HepG2 (cell line): ENCODE data around the gene CASZ1. TPM values are rescaled to one million over a fixed set of nuclear protein-coding genes. Genes with fewer than 3 reads are reported as not detected.

ENCODE experiments used
- ATAC-seq: fragments of 200-7000 bp; cut with Tn5 transposase; 3 replicates; pipeline ENCODE4 v1.9.1; 2020; ENCODE audit warnings: mild to moderate bottlenecking, moderate library complexity
- BruUV-seq: library from RNA; stranded (reverse); fragments of 400-500 nt; replicated peaks from 2 replicates; lab custom pipeline; 2021; lab: Mats Ljungman, UMichigan
- CTCF ChIA-PET: fragments of 300-600 bp; formaldehyde crosslinking; extraction: SDS; loops from one replicate; lab custom pipeline; 2021; ENCODE audit warnings: low total read pairs, inconsistent platforms, low intra/inter-chr PET ratio; lab: Yijun Ruan, JAX
- POLR2A ChIA-PET: fragments of 350-600 bp; sonication (Branson Sonifier 250); formaldehyde crosslinking; loops from one replicate; lab custom pipeline; 2020; ENCODE audit warnings: antibody characterized with exemption, inconsistent platforms; lab: Yijun Ruan, JAX
- DNase-seq: peaks from one replicate; pipeline ENCODE4 v3.0.0-alpha.2; 2015; ENCODE audit warnings: low spot score
- FAIRE-seq: peaks from 3 replicates; lab custom pipeline; 2011; peaks lifted over from hg19 to GRCh38; lab: Jason Lieb, UNC
- H2AFZ ChIP-seq: one replicate; pipeline ENCODE4 v1.6.1; 2011; ENCODE audit warnings: low read length, inconsistent platforms
- H3K27ac ChIP-seq: fragments of 300-600 bp; 3 replicates; pipeline ENCODE4 v1.8.0; 2011; ENCODE audit warnings: mixed run types, mild to moderate bottlenecking, mixed read lengths, low read length, inconsistent platforms; ENCODE audit not compliant: insufficient read depth; ENCODE audit errors: extremely low read length
- H3K27me3 ChIP-seq, 2 experiments: fragments of 200-600 bp in 1 of 2; 2 replicates in 1 of 2; 3 replicates in 1 of 2; pipeline versions ENCODE4 v1.6.0 to v1.8.0; 2011; ENCODE audit warnings: low read length in 2 of 2, mild to moderate bottlenecking in 2 of 2, moderate library complexity in 2 of 2, inconsistent platforms in 1 of 2; ENCODE audit not compliant: insufficient read depth in 2 of 2, control insufficient read depth in 1 of 2
- H3K36me3 ChIP-seq, 2 experiments: fragments of 200-600 bp in 1 of 2; replicated peaks in 1 of 2; 2 replicates in 1 of 2; 3 replicates in 1 of 2; pipeline versions ENCODE4 v1.5.1 to v1.8.0; 2011; ENCODE audit warnings: low read length in 2 of 2, inconsistent platforms in 1 of 2; ENCODE audit not compliant: insufficient read depth in 2 of 2, control insufficient read depth in 1 of 2
- H3K4me1 ChIP-seq: 2 replicates; pipeline ENCODE4 v1.5.1; 2012; ENCODE audit warnings: low read length, inconsistent platforms; ENCODE audit not compliant: insufficient read depth
- H3K4me2 ChIP-seq: 2 replicates; pipeline ENCODE4 v1.6.0; 2011; ENCODE audit warnings: low read depth, low read length, inconsistent platforms
- H3K4me3 ChIP-seq, 3 experiments: fragments of 200-600 bp in 1 of 3; sonication (generic), shearing (Covaris generic) in 1 of 3; replicated peaks in 1 of 3; 2 replicates each; pipeline ENCODE4 v1.5.1; 2011 to 2016; ENCODE audit warnings: low read length in 3 of 3, inconsistent platforms in 2 of 3, low read depth in 2 of 3, mild to moderate bottlenecking in 2 of 3, control low read depth in 1 of 3, mixed read lengths in 1 of 3; ENCODE audit not compliant: insufficient read depth in 1 of 3
- H3K79me2 ChIP-seq: one replicate; pipeline ENCODE4 v1.6.1; 2011; ENCODE audit warnings: low read length, inconsistent platforms; ENCODE audit not compliant: insufficient read depth
- H3K9ac ChIP-seq: 2 replicates; pipeline ENCODE4 v1.6.0; 2011; ENCODE audit warnings: mild to moderate bottlenecking, low read depth, low read length, inconsistent platforms; ENCODE audit not compliant: insufficient read depth
- H3K9me3 ChIP-seq: 2 replicates; pipeline ENCODE4 v1.5.1; 2012; ENCODE audit warnings: mild to moderate bottlenecking, low read length
- H4K20me1 ChIP-seq: 2 replicates; pipeline ENCODE4 v1.6.0; 2011; ENCODE audit warnings: inconsistent platforms, mild to moderate bottlenecking, low read length, moderate library complexity; ENCODE audit not compliant: insufficient read depth
- HOXD1 ChIP-seq: sonication (generic); formaldehyde crosslinking; IDR thresholded peaks from 2 replicates; pipeline ENCODE4 v1.5.0; 2020; ENCODE audit warnings: missing genetic modification reagents
- PAF1 ChIP-seq: IDR thresholded peaks from 2 replicates; pipeline ENCODE4 v1.6.1; 2016; ENCODE audit warnings: missing genetic modification reagents, missing compliant biosample characterization
- SP140L ChIP-seq: sonication (generic); formaldehyde crosslinking; IDR thresholded peaks from 2 replicates; pipeline ENCODE4 v1.4.0; 2020; ENCODE audit warnings: missing genetic modification reagents, borderline replicate concordance
- ZNF878 ChIP-seq: sonication (generic); formaldehyde crosslinking; IDR thresholded peaks from 2 replicates; pipeline ENCODE4 v1.8.1; 2023; ENCODE audit warnings: mild to moderate bottlenecking, missing genetic modification reagents, moderate library complexity
- WGBS: methylation state at CpG from one replicate; pipeline ENCODE4 v1.1.6; 2017; ENCODE audit warnings: low lambda C conversion rate; 5-methylcytosine and 5-hydroxymethylcytosine counted together
- in situ Hi-C: cut with HindIII; loops from 2 replicates; pipeline ENCODE4 v1.10.0; 2017; ENCODE audit warnings: low pct_unique_long_range_greater_than_20kb; ENCODE audit not compliant: extremely low pct_ligation_motif_present
- intact Hi-C: fragments of 100-400 bp; cut with micrococcal nuclease; formaldehyde crosslinking; loops from one replicate; pipeline ENCODE4 v1.10.0; 2022; ENCODE audit not compliant: unreplicated experiment
- polyA plus RNA-seq, 8 experiments: library from polyadenylated mRNA; depleted of rRNA in 3 of 8; stranded (reverse) in 7 of 8; unstranded in 1 of 8; fragments of >200 nt; fragmentation: Illumina TruSeq in 4 of 8; extraction: Trizol in 4 of 8; gene quantifications; 2 replicates each; pipeline versions ENCODE4 v1.2.1 to v1.2.3, GENCODE V29; 2011 to 2016; ENCODE audit warnings: low read depth in 4 of 8, missing spikeins in 1 of 8, mixed read lengths in 1 of 8; ENCODE audit not compliant: insufficient read depth in 1 of 8
- total RNA-seq, 5 experiments: library from RNA; depleted of rRNA; stranded (reverse); fragments of >200 nt; fragmentation: Illumina TruSeq; extraction: Trizol; gene quantifications; 2 replicates each; pipeline ENCODE4 v1.2.3, GENCODE V29; 2016; ENCODE audit warnings: low read depth in 1 of 5
- TF ChIP-seq, protein P1 (sequence below): sonication (generic); formaldehyde crosslinking; IDR thresholded peaks from 2 replicates; pipeline ENCODE4 v1.8.0; 2022; ENCODE audit warnings: missing genetic modification reagents, mild to moderate bottlenecking, moderate library complexity, borderline replicate concordance
- TF ChIP-seq, protein P2 (sequence below): sonication (generic); formaldehyde crosslinking; IDR thresholded peaks from 2 replicates; pipeline ENCODE4 v1.8.0; 2022; ENCODE audit warnings: low read depth, missing genetic modification reagents
- TF ChIP-seq, protein P3 (sequence below): sonication (generic); formaldehyde crosslinking; IDR thresholded peaks from 2 replicates; pipeline ENCODE4 v1.8.1; 2023; ENCODE audit warnings: mild to moderate bottlenecking, missing genetic modification reagents
- TF ChIP-seq, protein P4 (sequence below): sonication (generic); formaldehyde crosslinking; IDR thresholded peaks from 2 replicates; pipeline ENCODE4 v1.5.0; 2020; ENCODE audit warnings: missing genetic modification reagents
- TF ChIP-seq, protein P5 (sequence below): sonication (generic); formaldehyde crosslinking; IDR thresholded peaks from 2 replicates; pipeline ENCODE4 v1.4.0; 2020; ENCODE audit warnings: low read depth, mild to moderate bottlenecking, missing genetic modification reagents

CASZ1 gene
- total and polyA plus RNA-seq, 2 of the 13 experiments (the other 11 are each of a cell fraction or from before 2014, with no cell fraction given) = 1.9 to 3.7 TPM

DNA sequence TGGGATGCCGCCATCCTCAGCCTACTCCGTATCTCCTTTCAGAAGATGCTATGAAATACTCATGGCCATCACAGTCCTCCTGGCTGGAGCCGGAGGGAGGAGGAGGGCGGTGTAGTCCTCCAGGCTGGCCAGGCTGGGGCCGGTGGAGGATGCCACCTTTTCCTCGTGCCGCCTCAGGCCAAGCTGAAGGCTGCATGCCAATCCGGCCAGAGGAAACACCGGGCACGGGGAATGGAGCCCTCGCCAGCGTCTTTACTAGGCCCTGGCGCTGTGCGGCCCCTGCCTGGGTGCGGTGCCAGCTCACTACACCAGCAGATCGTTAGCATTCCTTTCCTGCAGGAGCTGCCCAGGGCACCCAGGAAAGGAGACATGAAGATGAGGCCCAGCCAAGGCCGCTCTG, 70.1 kb downstream of the CASZ1 start:
- ChIA-PET POLR2A (no interaction called here), CTCF (no interaction called here)
- Histone ChIP-seq H2AFZ (no peak overlapping the region), H3K27ac (no peak overlapping the region), H3K79me2 (no peaks in the 10 kb centered on the region), H3K27me3 (peaks cover 7 to 28% of the 10 kb centered on the region in 2 experiments; a peak in 4 of 5 replicates), H3K9ac (no peak overlapping the region), H3K9me3 (no peaks in the 10 kb centered on the region), H3K4me3 (no peak overlapping the region), H3K4me2 (no peak overlapping the region), H3K4me1 (peaks cover 11% of the 10 kb centered on the region), H3K36me3 (no peaks in the 10 kb centered on the region), H4K20me1 (no peaks in the 10 kb centered on the region)
- no peak for ATAC-seq
- TF ChIP-seq SP140L (CRISPR knock-in tag) = no peak
- TF ChIP-seq, protein P1, sequence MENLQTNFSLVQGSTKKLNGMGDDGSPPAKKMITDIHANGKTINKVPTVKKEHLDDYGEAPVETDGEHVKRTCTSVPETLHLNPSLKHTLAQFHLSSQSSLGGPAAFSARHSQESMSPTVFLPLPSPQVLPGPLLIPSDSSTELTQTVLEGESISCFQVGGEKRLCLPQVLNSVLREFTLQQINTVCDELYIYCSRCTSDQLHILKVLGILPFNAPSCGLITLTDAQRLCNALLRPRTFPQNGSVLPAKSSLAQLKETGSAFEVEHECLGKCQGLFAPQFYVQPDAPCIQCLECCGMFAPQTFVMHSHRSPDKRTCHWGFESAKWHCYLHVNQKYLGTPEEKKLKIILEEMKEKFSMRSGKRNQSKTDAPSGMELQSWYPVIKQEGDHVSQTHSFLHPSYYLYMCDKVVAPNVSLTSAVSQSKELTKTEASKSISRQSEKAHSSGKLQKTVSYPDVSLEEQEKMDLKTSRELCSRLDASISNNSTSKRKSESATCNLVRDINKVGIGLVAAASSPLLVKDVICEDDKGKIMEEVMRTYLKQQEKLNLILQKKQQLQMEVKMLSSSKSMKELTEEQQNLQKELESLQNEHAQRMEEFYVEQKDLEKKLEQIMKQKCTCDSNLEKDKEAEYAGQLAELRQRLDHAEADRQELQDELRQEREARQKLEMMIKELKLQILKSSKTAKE (CRISPR knock-in tag) = no peak
- TF ChIP-seq, protein P2, sequence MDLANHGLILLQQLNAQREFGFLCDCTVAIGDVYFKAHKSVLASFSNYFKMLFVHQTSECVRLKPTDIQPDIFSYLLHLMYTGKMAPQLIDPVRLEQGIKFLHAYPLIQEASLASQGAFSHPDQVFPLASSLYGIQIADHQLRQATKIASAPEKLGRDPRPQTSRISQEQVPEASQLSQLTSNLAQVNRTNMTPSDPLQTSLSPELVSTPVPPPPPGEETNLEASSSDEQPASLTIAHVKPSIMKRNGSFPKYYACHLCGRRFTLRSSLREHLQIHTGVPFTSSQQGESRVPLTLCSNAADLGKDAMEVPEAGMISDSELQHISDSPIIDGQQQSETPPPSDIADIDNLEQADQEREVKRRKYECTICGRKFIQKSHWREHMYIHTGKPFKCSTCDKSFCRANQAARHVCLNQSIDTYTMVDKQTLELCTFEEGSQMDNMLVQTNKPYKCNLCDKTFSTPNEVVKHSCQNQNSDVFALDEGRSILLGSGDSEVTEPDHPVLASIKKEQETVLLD (CRISPR knock-in tag) = no peak
- no peak for TF ChIP-seq HOXD1 (CRISPR knock-in tag)
- TF ChIP-seq, protein P3, sequence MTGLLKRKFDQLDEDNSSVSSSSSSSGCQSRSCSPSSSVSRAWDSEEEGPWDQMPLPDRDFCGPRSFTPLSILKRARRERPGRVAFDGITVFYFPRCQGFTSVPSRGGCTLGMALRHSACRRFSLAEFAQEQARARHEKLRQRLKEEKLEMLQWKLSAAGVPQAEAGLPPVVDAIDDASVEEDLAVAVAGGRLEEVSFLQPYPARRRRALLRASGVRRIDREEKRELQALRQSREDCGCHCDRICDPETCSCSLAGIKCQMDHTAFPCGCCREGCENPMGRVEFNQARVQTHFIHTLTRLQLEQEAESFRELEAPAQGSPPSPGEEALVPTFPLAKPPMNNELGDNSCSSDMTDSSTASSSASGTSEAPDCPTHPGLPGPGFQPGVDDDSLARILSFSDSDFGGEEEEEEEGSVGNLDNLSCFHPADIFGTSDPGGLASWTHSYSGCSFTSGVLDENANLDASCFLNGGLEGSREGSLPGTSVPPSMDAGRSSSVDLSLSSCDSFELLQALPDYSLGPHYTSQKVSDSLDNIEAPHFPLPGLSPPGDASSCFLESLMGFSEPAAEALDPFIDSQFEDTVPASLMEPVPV (CRISPR knock-in tag) = no peak
- TF ChIP-seq, protein P4, sequence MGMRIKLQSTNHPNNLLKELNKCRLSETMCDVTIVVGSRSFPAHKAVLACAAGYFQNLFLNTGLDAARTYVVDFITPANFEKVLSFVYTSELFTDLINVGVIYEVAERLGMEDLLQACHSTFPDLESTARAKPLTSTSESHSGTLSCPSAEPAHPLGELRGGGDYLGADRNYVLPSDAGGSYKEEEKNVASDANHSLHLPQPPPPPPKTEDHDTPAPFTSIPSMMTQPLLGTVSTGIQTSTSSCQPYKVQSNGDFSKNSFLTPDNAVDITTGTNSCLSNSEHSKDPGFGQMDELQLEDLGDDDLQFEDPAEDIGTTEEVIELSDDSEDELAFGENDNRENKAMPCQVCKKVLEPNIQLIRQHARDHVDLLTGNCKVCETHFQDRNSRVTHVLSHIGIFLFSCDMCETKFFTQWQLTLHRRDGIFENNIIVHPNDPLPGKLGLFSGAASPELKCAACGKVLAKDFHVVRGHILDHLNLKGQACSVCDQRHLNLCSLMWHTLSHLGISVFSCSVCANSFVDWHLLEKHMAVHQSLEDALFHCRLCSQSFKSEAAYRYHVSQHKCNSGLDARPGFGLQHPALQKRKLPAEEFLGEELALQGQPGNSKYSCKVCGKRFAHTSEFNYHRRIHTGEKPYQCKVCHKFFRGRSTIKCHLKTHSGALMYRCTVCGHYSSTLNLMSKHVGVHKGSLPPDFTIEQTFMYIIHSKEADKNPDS (CRISPR knock-in tag) = no peak
- TF ChIP-seq PAF1 (CRISPR knock-in tag) = no peak
- TF ChIP-seq ZNF878 (CRISPR knock-in tag) = no peak
- TF ChIP-seq, protein P5, sequence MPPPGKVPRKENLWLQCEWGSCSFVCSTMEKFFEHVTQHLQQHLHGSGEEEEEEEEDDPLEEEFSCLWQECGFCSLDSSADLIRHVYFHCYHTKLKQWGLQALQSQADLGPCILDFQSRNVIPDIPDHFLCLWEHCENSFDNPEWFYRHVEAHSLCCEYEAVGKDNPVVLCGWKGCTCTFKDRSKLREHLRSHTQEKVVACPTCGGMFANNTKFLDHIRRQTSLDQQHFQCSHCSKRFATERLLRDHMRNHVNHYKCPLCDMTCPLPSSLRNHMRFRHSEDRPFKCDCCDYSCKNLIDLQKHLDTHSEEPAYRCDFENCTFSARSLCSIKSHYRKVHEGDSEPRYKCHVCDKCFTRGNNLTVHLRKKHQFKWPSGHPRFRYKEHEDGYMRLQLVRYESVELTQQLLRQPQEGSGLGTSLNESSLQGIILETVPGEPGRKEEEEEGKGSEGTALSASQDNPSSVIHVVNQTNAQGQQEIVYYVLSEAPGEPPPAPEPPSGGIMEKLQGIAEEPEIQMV = no peak
- FAIRE-seq = no peak
- no peak for DNase-seq
- BruUV-seq = no TSS peak
- WGBS = 50% methylated on average over 4 of the region's 17 CpGs
- in situ Hi-C loops = no loop called here
- intact Hi-C loops = no loop called here
